SK-N-SH (cell line): Measurements from ENCODE around the gene WDR90. TPM values are rescaled to one million over a fixed set of nuclear protein-coding genes. Genes with fewer than 3 reads are reported as not detected.

Experiments used
- CTCF ChIA-PET: fragments of 300-600, 350-600 bp; formaldehyde crosslinking; extraction: SDS; loops from one replicate; lab custom pipeline; 2021; lab: Yijun Ruan, JAX
- POLR2A ChIA-PET: fragments of 350-600 bp; sonication (Branson Sonifier 250); formaldehyde crosslinking; extraction: SDS; loops from one replicate; lab custom pipeline; 2020; ENCODE audit warnings: antibody characterized with exemption, inconsistent platforms; lab: Yijun Ruan, JAX
- DNase-seq: peaks from one replicate; pipeline ENCODE4 v3.0.0; 2012
- H2AFZ ChIP-seq: fragments of 200-600 bp; sonication (generic); 2 replicates; pipeline ENCODE4 v1.8.1; 2016; ENCODE audit warnings: antibody characterized with exemption, mild to moderate bottlenecking, low read depth
- H3F3A ChIP-seq: fragments of 200-600 bp; sonication (generic); replicated peaks from 2 replicates; pipeline ENCODE3; 2016; ENCODE audit warnings: antibody characterized with exemption, mild to moderate bottlenecking; ENCODE audit not compliant: insufficient read depth
- H3K27ac ChIP-seq, 2 experiments: fragments of 200-500 bp in 1 of 2; fragments of 200-600 bp in 1 of 2; sonication (Bioruptor generic) in 1 of 2; sonication (generic), shearing (Covaris generic) in 1 of 2; 2 replicates each; pipeline versions ENCODE4 v1.5.1 to v1.6.1; 2014 to 2016; ENCODE audit warnings: low read depth in 2 of 2, inconsistent platforms in 1 of 2, low read length in 1 of 2, mild to moderate bottlenecking in 1 of 2, mixed read lengths in 1 of 2
- H3K27me3 ChIP-seq: fragments of 200-600 bp; sonication (generic), shearing (Covaris generic); 2 replicates; pipeline ENCODE4 v1.6.1; 2016; ENCODE audit warnings: mixed run types; ENCODE audit not compliant: insufficient read depth
- H3K36me3 ChIP-seq, 2 experiments: fragments of 200-500 bp in 1 of 2; fragments of 200-600 bp in 1 of 2; sonication (Bioruptor generic) in 1 of 2; sonication (generic) in 1 of 2; replicated peaks in 1 of 2; 2 replicates each; pipeline versions ENCODE3 to v1.5.1; 2014 to 2016; ENCODE audit warnings: low read length in 1 of 2, mild to moderate bottlenecking in 1 of 2; ENCODE audit not compliant: insufficient read depth in 2 of 2, control insufficient read depth in 1 of 2
- H3K4me1 ChIP-seq, 2 experiments: fragments of 200-500 bp in 1 of 2; fragments of 200-600 bp in 1 of 2; sonication (Bioruptor generic) in 1 of 2; sonication (generic), shearing (Covaris generic) in 1 of 2; 2 replicates each; pipeline versions ENCODE4 v1.5.1 to v1.6.1; 2014 to 2016; ENCODE audit warnings: low read depth in 1 of 2, low read length in 1 of 2, mixed run types in 1 of 2; ENCODE audit not compliant: insufficient read depth in 2 of 2, control insufficient read depth in 1 of 2
- H3K4me2 ChIP-seq: fragments of 200-600 bp; sonication (generic), shearing (Covaris generic); 2 replicates; pipeline ENCODE4 v1.6.1; 2017; ENCODE audit warnings: mixed run types
- H3K4me3 ChIP-seq, 2 experiments: fragments of 200-500 bp in 1 of 2; fragments of 200-600 bp in 1 of 2; sonication (Bioruptor generic) in 1 of 2; sonication (generic), shearing (Covaris generic) in 1 of 2; 2 replicates each; pipeline versions ENCODE4 v1.5.1 to v1.8.1; 2014 to 2016; ENCODE audit warnings: low read depth in 2 of 2, inconsistent platforms in 1 of 2, low read length in 1 of 2, mild to moderate bottlenecking in 1 of 2, mixed read lengths in 1 of 2, moderate library complexity in 1 of 2
- H3K79me2 ChIP-seq: fragments of 200-600 bp; sonication (generic); 2 replicates; pipeline ENCODE4 v1.8.1; 2017; ENCODE audit warnings: mild to moderate bottlenecking; ENCODE audit not compliant: insufficient read depth
- H3K9ac ChIP-seq: fragments of 200-600 bp; sonication (generic); 2 replicates; pipeline ENCODE4 v1.6.1; 2017; ENCODE audit warnings: mixed run types
- H3K9me2 ChIP-seq: fragments of 200-600 bp; sonication (generic); 2 replicates; pipeline ENCODE4 v1.6.1; 2017; ENCODE audit warnings: mixed run types
- H3K9me3 ChIP-seq: fragments of 200-600 bp; sonication (generic); 2 replicates; pipeline ENCODE4 v1.6.1; 2017; ENCODE audit warnings: mixed run types, mild to moderate bottlenecking, moderate library complexity
- H4K20me1 ChIP-seq: fragments of 200-600 bp; sonication (generic); 2 replicates; pipeline ENCODE4 v1.6.1; 2017; ENCODE audit warnings: mild to moderate bottlenecking, mixed run types; ENCODE audit not compliant: insufficient read depth
- CHD2 ChIP-seq: fragments of 150-350 bp; IDR thresholded peaks from 2 replicates; pipeline ENCODE4 v1.6.1; 2018; ENCODE audit warnings: low read length; ENCODE audit not compliant: partially characterized antibody
- CTCF ChIP-seq: fragments of 200-600 bp; sonication (generic); IDR thresholded peaks from 2 replicates; pipeline ENCODE4 v1.6.1; 2017; ENCODE audit warnings: antibody characterized with exemption, mild to moderate bottlenecking, moderate library complexity
- ELF1 ChIP-seq: IDR thresholded peaks from 2 replicates; pipeline ENCODE4 v1.4.0; 2012
- FOSL2 ChIP-seq: IDR thresholded peaks from 2 replicates; pipeline ENCODE4 v1.4.0; 2012; ENCODE audit warnings: low read depth, mild to moderate bottlenecking, moderate library complexity, borderline replicate concordance
- FOXJ3 ChIP-seq: sonication (generic); formaldehyde crosslinking; IDR thresholded peaks from 2 replicates; pipeline ENCODE4 v1.5.1; 2020; ENCODE audit warnings: mild to moderate bottlenecking, missing genetic modification reagents
- FOXM1 ChIP-seq: IDR thresholded peaks from 2 replicates; pipeline ENCODE4 v1.4.0; 2012; ENCODE audit warnings: low read depth, mild to moderate bottlenecking
- GATA2 ChIP-seq: sonication (generic); formaldehyde crosslinking; IDR thresholded peaks from 2 replicates; pipeline ENCODE4 v1.5.0; 2020; ENCODE audit warnings: mild to moderate bottlenecking, missing genetic modification reagents
- IRF3 ChIP-seq: fragments of 150-350 bp; IDR thresholded peaks from 2 replicates; pipeline ENCODE4 v1.6.1; 2016; ENCODE audit warnings: mild to moderate bottlenecking, low read depth, low read length
- JUND ChIP-seq: IDR thresholded peaks from 2 replicates; pipeline ENCODE4 v1.4.0; 2012
- MEF2A ChIP-seq: IDR thresholded peaks from 2 replicates; pipeline ENCODE4 v1.4.0; 2012; ENCODE audit warnings: low read depth, borderline replicate concordance
- POLR2AphosphoS5 ChIP-seq: IDR thresholded peaks from 2 replicates; pipeline ENCODE4 v1.6.1; 2012; ENCODE audit warnings: low read depth, low read length
- RAD21 ChIP-seq: IDR thresholded peaks from 2 replicates; pipeline ENCODE4 v1.6.1; 2012; ENCODE audit warnings: mild to moderate bottlenecking, low read length
- RCOR1 ChIP-seq: fragments of 150-350 bp; IDR thresholded peaks from 2 replicates; pipeline ENCODE4 v1.6.1; 2017; ENCODE audit warnings: antibody characterized with exemption, low read length
- REST ChIP-seq: IDR thresholded peaks from 2 replicates; pipeline ENCODE4 v1.6.1; 2012; ENCODE audit warnings: mild to moderate bottlenecking, low read depth, low read length, moderate library complexity
- RFX5 ChIP-seq: IDR thresholded peaks from 2 replicates; pipeline ENCODE4 v1.6.1; 2012; ENCODE audit warnings: mild to moderate bottlenecking, improper control_type of control experiment, low read length
- TAF1 ChIP-seq: IDR thresholded peaks from 2 replicates; pipeline ENCODE4 v1.6.1; 2012; ENCODE audit warnings: low read depth, mild to moderate bottlenecking, low read length, moderate library complexity, borderline replicate concordance
- WGBS: methylation state at CpG from one replicate; pipeline ENCODE4 v1.1.6; 2017; ENCODE audit warnings: low lambda C conversion rate; 5-methylcytosine and 5-hydroxymethylcytosine counted together
- polyA plus RNA-seq, 3 experiments: library from polyadenylated mRNA; depleted of rRNA; stranded (reverse); fragments of >200 nt; gene quantifications; 2 replicates each; pipeline ENCODE4 v1.2.3, GENCODE V29; 2012

Gene WDR90
- polyA plus RNA-seq, 1 of the 3 experiments (the other 2 are of a cell fraction), result 32.0 TPM

GRCh38 chr16:666572-666971 lies 17.4 kb downstream of the WDR90 start:
- no peak overlapping the region for H3K4me3 ChIP-seq
- no peak overlapping the region; a peak in 1 of 4 replicates for H3K27ac ChIP-seq
- no peak for TF ChIP-seq RCOR1
- no peak for TF ChIP-seq IRF3
- TF ChIP-seq POLR2AphosphoS5, result no peak
- no peak for TF ChIP-seq CTCF
- TF ChIP-seq JUND, result no peak
- TF ChIP-seq GATA2 (CRISPR knock-in tag), result no peak
- TF ChIP-seq FOSL2, result no peak
- TF ChIP-seq CHD2, result no peak
- TF ChIP-seq, all 33 proteins: peak for 0
- CTCF ChIA-PET, result interaction anchor here (1.0 to 6.3 kb wide), 5 partner anchors 12 to 74 kb away, joined by 3 to 69 read pairs (median 4); partner anchors contain the start of genes CIAO3, WDR24 and WDR90
- Histone ChIP-seq H3K79me2 (peaks cover 25% of the 10 kb centered on the region), H3K27me3 (no peaks in the 10 kb centered on the region), H3K9me2 (no peaks in the 10 kb centered on the region), H4K20me1 (0 out of 2 replicates have a peak, but pooled peaks cover 6% of the 10 kb centered on the region), H3K4me1 (peaks cover 0 to 27% of the 10 kb centered on the region in 2 experiments; a peak in 1 of 4 replicates), H2AFZ (no peak overlapping the region), H3K36me3 (peaks cover 5 to 43% of the 10 kb centered on the region in 2 experiments), H3F3A (no peaks in the 10 kb centered on the region), H3K9me3 (no peaks in the 10 kb centered on the region), H3K4me2 (no peak overlapping the region), H3K9ac (no peak overlapping the region)
- no peak for DNase-seq
- POLR2A ChIA-PET, result interaction anchor here (0.8 to 1.5 kb wide), 3 partner anchors 9 to 71 kb away, joined by 3 to 4 read pairs (median 4); partner anchors contain the start of genes RHBDL1 and STUB1
- 90% methylated on average over 7 of the region's 13 CpGs for WGBS

GRCh38 chr16:667113-667779 lies 18.1 kb downstream of the WDR90 start:
- peak overlapping the region; percentile 25 to 81; a peak in 3 of 4 replicates for H3K27ac ChIP-seq
- WGBS, result 76% methylated on average over 17 of the region's 22 CpGs
- H2AFZ ChIP-seq, result peak overlapping the region; percentile 36; the same call in 1 of the 2 replicates
- peaks cover 25% of the 10 kb centered on the region for H3K79me2 ChIP-seq
- ChIA-PET CTCF (interaction anchor here (0.6 to 6.3 kb wide), 16 partner anchors 9 to 123 kb away, joined by 3 to 69 read pairs (median 4); partner anchors contain the start of genes JMJD8, RHBDL1, WDR24 and WDR90), POLR2A (interaction anchor here (0.6 to 1.5 kb wide), 4 partner anchors 8 to 17 kb away, joined by 3 to 4 read pairs (median 4); partner anchors contain the start of genes JMJD8, RHBDL1 and STUB1)
- no peaks in the 10 kb centered on the region for H3K9me2 ChIP-seq
- 0 out of 2 replicates have a peak, but pooled peaks cover 6% of the 10 kb centered on the region for H4K20me1 ChIP-seq
- peaks cover 5 to 41% of the 10 kb centered on the region in 2 experiments for H3K36me3 ChIP-seq
- no peaks in the 10 kb centered on the region for H3K9me3 ChIP-seq
- H3K4me1 ChIP-seq, result peaks cover 0 to 20% of the 10 kb centered on the region in 2 experiments; a peak in 1 of 4 replicates
- H3K27me3 ChIP-seq, result no peaks in the 10 kb centered on the region
- H3K4me2 ChIP-seq, result no peak overlapping the region
- H3K4me3 ChIP-seq, result no peak overlapping the region
- H3K9ac ChIP-seq, result no peak overlapping the region; the same call in 1 of the 2 replicates
- no peak for DNase-seq
- H3F3A ChIP-seq, result no peaks in the 10 kb centered on the region
- TF ChIP-seq ELF1, result no peak
- TF ChIP-seq TAF1, result no peak
- TF ChIP-seq MEF2A, result no peak
- no peak for TF ChIP-seq GATA2 (CRISPR knock-in tag)
- no peak for TF ChIP-seq IRF3
- TF ChIP-seq JUND, result no peak
- TF ChIP-seq FOXJ3 (CRISPR knock-in tag), result no peak
- no peak for TF ChIP-seq RFX5
- TF ChIP-seq FOXM1, result no peak
- TF ChIP-seq REST, result no peak
- TF ChIP-seq RAD21, result no peak
